Measurements from ENCODE around the gene SOX6. TPM values are rescaled to one million over a fixed set of nuclear protein-coding genes. Genes with fewer than 3 reads are reported as not detected.
A peak's percentile ranks its signal among the peaks of the same experiment; 100 is the strongest.

SOX6 gene
- total RNA-seq, 4 donors from 2014 or later, result 25.3 to 42.3 (median 37.4) TPM

DNA sequence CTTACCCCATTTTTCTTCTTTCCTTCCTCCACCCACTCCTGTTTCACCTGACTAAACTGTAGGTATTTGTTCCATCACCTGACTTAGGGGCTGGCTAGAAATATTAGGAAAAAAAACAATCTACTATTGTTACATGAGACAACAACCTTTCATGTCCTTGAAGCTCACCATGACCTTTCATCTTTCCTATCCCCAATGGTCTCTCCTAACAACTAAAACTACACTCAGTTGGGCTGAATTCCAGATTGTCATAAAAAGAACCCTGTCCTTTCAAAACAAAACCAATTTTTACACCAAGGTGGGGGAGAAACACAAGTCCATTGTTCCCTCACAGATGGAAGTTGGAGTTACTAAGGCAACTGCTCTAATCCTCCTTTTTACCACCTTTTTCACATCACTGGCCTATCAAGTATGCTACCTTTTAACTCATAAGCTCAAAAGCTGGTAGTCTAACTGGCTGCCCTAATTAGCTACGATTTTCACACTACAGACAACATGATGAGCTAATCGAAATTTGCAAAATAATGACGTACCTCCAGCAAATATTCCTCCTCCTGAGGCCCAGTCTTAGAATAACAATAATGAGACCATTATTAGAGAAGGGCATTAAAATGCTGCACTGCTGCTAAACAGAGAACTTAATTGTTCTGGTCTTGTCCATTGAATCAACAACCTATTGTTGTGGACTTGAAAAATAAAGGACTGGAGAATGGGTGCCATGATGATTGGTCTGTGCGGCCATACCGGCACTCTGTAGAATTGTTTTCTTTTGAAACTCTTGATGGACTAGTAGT is 46.5 kb upstream of the SOX6 start:
- no peaks in the 10 kb centered on the region for H3K36me3 ChIP-seq
- intact Hi-C loops (cut with DNase I; ENCODE audit: low total_unique reads), result no loop called here
- H3K4me3 ChIP-seq, result no peak overlapping the region
- TF ChIP-seq CTCF (IDR thresholded peaks at IDR 0.05 in 4 of 5, conservative IDR thresholded peaks at IDR 0.05 in 1 of 5), result no peak
- TF ChIP-seq POLR2A (IDR thresholded peaks at IDR 0.05), result no peak
- in situ Hi-C loops (cut with MboI; ENCODE audit: low sequenced_read_pairs in 4 of 4), result no loop called here
- ATAC-seq, result no peak
- no peak overlapping the region for H3K27ac ChIP-seq
- peaks cover 7 to 15% of the 10 kb centered on the region in 2 donors for H3K4me1 ChIP-seq
- H3K9me3 ChIP-seq, result no peaks in the 10 kb centered on the region
- no peaks in the 10 kb centered on the region for H3K27me3 ChIP-seq
- no peak for DNase-seq

DNA sequence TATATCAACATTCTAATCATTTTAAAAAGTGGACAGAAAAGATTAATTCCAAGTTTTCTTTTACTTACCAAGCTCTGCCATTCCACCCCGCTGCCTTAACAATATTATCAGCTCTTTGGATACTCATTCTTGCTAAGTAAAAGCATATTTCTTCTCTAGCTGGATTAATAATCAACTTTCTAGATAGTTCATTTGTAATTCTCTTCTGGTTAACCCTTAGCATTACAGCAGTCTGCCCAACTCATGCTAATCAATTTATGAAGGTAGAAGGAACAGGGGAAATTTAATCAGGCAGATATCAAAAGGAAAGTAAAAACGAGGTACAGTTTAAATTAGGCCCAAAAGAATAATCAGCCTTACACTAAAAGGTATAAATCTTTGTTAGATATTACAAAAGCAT is 41.0 kb upstream of the SOX6 start:
- no peak for TF ChIP-seq CTCF (IDR thresholded peaks at IDR 0.05 in 4 of 5, conservative IDR thresholded peaks at IDR 0.05 in 1 of 5)
- TF ChIP-seq POLR2A (IDR thresholded peaks at IDR 0.05), result no peak
- ATAC-seq (no peak), DNase-seq (no peak)
- Histone ChIP-seq H3K4me1 (peaks cover 5 to 27% of the 10 kb centered on the region in 2 donors), H3K36me3 (no peaks in the 10 kb centered on the region), H3K27ac (no peak overlapping the region), H3K27me3 (no peaks in the 10 kb centered on the region), H3K4me3 (no peak overlapping the region), H3K9me3 (no peaks in the 10 kb centered on the region)
- in situ Hi-C loops (cut with MboI; ENCODE audit: low sequenced_read_pairs in 4 of 4) (no loop called here), intact Hi-C loops (cut with DNase I; ENCODE audit: low total_unique reads) (no loop called here)

DNA sequence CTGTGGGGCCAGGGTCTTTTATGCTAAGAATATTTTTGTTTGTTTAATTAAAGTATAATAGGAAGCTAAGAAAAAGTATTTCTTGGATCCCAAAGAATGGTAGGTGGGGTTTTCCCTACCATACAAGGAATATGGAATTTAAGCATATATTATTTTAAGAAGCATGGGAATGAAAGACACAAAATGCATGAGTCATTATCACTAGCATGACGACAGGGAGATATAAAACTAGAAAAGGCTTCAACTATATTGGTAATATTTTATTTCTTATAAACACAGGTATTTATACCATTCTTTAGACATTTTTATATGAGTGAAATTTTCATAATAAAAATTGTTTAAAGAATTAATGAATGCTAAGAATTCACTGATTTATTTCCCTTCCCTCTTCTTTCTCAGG is 39.3 kb upstream of the SOX6 start:
- Histone ChIP-seq H3K36me3 (no peaks in the 10 kb centered on the region), H3K4me1 (peaks cover 5 to 27% of the 10 kb centered on the region in 2 donors), H3K27me3 (no peaks in the 10 kb centered on the region), H3K27ac (peak overlapping the region in 3 of 4 donors; percentile 4 to 16 (median 6)), H3K9me3 (no peaks in the 10 kb centered on the region), H3K4me3 (no peak overlapping the region)
- ATAC-seq (no peak), DNase-seq (no peak)
- in situ Hi-C loops (cut with MboI; ENCODE audit: low sequenced_read_pairs in 4 of 4), result no loop called here
- intact Hi-C loops (cut with DNase I; ENCODE audit: low total_unique reads), result no loop called here
- TF ChIP-seq CTCF (IDR thresholded peaks at IDR 0.05 in 4 of 5, conservative IDR thresholded peaks at IDR 0.05 in 1 of 5) (no peak), POLR2A (IDR thresholded peaks at IDR 0.05) (no peak)

DNA sequence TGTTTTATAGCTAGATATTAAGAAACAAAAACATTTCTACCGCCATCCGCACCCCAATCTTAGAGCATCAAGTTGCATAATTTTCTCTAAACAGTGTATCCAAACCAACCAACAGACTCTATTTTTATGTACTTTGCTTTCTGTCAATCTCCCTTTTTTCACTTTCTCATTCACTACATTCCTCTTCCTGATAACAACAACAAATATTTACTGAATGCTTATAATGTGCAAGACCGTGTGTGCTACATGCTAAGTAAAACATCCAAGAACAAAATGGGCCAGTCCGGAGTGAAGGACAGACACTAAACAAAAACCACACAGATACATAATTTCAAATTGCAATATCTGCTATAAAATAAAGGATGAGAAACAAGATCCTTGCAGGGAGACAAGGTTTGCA is 38.6 kb upstream of the SOX6 start:
- intact Hi-C loops (cut with DNase I; ENCODE audit: low total_unique reads) (no loop called here), in situ Hi-C loops (cut with MboI; ENCODE audit: low sequenced_read_pairs in 4 of 4) (no loop called here)
- no peaks in the 10 kb centered on the region for H3K27me3 ChIP-seq
- peaks cover 5 to 27% of the 10 kb centered on the region in 2 donors for H3K4me1 ChIP-seq
- TF ChIP-seq POLR2A (IDR thresholded peaks at IDR 0.05), result no peak
- TF ChIP-seq CTCF (IDR thresholded peaks at IDR 0.05 in 4 of 5, conservative IDR thresholded peaks at IDR 0.05 in 1 of 5), result no peak
- H3K27ac ChIP-seq, result no peak overlapping the region
- no peaks in the 10 kb centered on the region for H3K36me3 ChIP-seq
- no peak overlapping the region for H3K4me3 ChIP-seq
- ATAC-seq (no peak), DNase-seq (no peak)
- H3K9me3 ChIP-seq, result no peaks in the 10 kb centered on the region
